ENCODE measurements around the gene DHDDS. TPM values are rescaled to one million over a fixed set of nuclear protein-coding genes. Genes with fewer than 3 reads are reported as not detected.
A peak's percentile ranks its signal among the peaks of the same experiment; 100 is the strongest.

Gene DHDDS
- total RNA-seq, 1 experiment from 2014 or later = 43.7 TPM

DNA sequence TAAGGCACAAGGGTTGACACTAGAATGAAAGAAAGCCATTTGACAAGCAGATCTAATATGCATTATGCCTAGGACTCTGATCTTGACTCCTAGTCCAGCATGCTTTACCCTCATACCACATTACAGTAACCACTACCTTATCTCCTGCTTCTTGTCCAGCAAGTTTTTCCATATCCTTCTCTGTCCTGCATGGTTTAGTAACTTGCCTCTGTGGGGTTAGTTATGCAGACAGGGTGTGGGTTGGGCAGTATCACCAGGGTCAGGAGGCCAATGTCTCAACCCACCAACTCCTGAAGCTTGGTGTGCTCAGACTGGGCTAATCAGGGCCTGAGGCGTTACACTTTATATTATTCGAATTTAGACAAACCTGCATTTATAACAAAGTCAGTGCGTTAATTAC, 18.8 kb downstream of the DHDDS start:
- no peak overlapping the region for H3K4me3 ChIP-seq
- no peak overlapping the region for H3K27ac ChIP-seq
- H3K27me3 ChIP-seq = no peaks in the 10 kb centered on the region
- DNase-seq = no peak
- no peaks in the 10 kb centered on the region for H3K9me3 ChIP-seq (replicated peaks)
- no peaks in the 10 kb centered on the region for H3K4me1 ChIP-seq
- H3K36me3 ChIP-seq = peaks cover 38% of the 10 kb centered on the region

DNA sequence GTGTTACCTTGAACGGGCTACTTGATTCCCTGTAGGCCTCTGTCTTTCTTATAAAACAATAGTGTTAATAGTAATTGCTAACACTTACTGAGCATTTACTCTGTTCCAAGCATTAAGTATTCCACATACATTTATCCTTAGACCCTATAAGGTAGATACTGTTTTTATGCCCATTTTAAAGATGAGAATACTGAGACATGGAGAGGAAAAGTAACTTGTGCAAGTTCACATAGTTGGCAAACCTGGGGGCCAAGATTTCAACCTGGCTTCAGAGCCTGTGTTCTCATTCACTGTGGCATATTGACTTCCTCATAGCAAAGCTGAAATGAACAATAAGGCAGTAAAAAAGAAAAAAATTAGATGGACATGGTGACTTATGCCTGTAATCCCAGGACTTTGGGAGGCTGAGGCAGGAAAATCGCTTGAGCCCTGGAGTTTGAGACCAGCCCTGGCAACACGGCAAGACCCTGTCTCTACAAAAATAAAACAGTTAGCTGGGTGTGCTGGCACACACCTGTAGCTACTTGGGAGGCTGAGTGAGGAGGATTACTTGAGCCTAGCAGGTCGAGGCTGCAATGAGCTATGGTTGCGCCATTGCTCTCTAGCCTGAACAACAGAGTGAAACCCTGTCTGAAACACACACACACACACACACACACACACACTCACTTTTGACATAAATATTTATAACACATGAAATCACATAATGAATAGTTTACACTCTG, 20.5 kb downstream of the DHDDS start:
- Histone ChIP-seq H3K36me3 (peaks cover 36% of the 10 kb centered on the region), H3K4me1 (no peaks in the 10 kb centered on the region), H3K27ac (no peak overlapping the region), H3K9me3 (replicated peaks) (no peaks in the 10 kb centered on the region), H3K4me3 (no peak overlapping the region), H3K27me3 (no peaks in the 10 kb centered on the region)
- DNase-seq = no peak

DNA sequence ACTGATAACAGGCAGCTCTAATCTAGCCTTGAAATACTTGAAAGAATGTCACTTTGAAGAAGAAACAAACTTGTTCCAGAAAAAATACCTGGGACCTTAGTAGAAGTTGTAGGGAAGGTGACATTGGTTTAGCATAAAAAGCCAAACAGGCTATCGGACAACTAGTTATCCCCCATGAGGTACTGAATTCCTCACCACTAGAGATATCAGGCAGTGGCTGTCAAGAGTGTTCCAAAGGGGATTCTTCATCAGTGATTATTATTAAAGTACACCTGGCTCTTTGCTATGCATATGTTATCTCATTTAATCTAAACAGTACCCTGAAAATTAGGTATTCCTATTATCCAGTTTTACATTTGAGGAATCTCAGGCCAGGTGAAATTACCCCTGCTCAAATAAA, 27.0 kb downstream of the DHDDS start:
- Histone ChIP-seq H3K4me1 (no peaks in the 10 kb centered on the region), H3K27ac (no peak overlapping the region), H3K9me3 (replicated peaks) (no peaks in the 10 kb centered on the region), H3K4me3 (no peak overlapping the region), H3K27me3 (no peaks in the 10 kb centered on the region), H3K36me3 (peaks cover 37% of the 10 kb centered on the region)
- DNase-seq = no peak

DNA sequence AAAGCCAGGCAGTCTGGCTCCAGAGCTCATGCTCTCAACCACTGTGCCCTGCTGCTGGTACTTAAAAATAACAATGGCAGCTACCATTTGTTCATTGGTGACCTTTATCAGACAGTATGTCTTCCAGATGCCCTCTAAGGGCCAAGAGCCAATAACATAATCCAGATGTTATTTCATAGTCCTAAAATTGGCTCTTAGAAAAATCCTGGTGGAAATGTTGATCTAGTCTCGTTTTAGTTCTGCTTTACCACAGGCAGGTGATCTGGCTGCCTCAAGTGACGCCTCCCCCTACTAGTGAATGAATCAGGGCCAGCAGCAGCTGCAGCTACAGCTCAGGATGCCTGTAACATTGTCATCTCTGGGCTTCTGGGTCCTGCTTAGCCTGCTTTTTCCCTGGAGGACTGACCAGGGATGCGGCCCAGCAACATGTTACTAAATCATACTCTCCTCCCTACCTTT, 27.5 kb downstream of the DHDDS start:
- H3K9me3 ChIP-seq (replicated peaks) = no peaks in the 10 kb centered on the region
- no peaks in the 10 kb centered on the region for H3K27me3 ChIP-seq
- DNase-seq = no peak
- no peak overlapping the region for H3K4me3 ChIP-seq
- H3K4me1 ChIP-seq = no peaks in the 10 kb centered on the region
- H3K36me3 ChIP-seq = peaks cover 40% of the 10 kb centered on the region
- no peak overlapping the region for H3K27ac ChIP-seq

GRCh38 chr1:26468911-26469310, 36.8 kb downstream of the DHDDS start:
- no peaks in the 10 kb centered on the region for H3K27me3 ChIP-seq
- peaks cover 42% of the 10 kb centered on the region for H3K36me3 ChIP-seq
- H3K9me3 ChIP-seq (replicated peaks) = no peaks in the 10 kb centered on the region
- DNase-seq = no peak
- H3K4me3 ChIP-seq = no peak overlapping the region
- no peak overlapping the region for H3K27ac ChIP-seq
- H3K4me1 ChIP-seq = peaks cover 11% of the 10 kb centered on the region

DNA sequence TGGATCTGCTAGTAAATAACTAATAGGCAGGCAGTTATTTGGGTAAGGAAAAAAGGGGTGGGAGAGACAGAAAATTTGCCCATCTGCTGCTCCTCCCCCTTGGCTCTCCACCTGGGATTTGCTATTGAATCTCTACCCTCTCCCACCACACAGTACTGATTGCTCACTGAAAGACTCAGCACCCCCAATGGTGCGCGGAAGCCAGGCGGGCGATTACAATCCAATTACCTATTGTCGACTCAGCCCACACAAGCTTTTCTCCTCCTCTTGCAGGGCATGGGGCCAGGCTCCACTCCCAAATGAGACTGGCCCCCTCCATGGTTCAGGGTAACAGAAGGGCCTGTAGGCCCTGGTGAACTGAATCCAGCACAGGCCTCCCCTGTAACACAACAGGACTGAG, 37.4 kb downstream of the DHDDS start:
- H3K36me3 ChIP-seq = peaks cover 44% of the 10 kb centered on the region
- H3K27ac ChIP-seq = no peak overlapping the region
- no peaks in the 10 kb centered on the region for H3K27me3 ChIP-seq
- DNase-seq = no peak
- H3K4me1 ChIP-seq = peaks cover 18% of the 10 kb centered on the region
- H3K4me3 ChIP-seq = no peak overlapping the region
- no peaks in the 10 kb centered on the region for H3K9me3 ChIP-seq (replicated peaks)

- H3K4me1 ChIP-seq = peaks cover 21% of the 10 kb centered on the region
- DNase-seq = no peak
- no peaks in the 10 kb centered on the region for H3K9me3 ChIP-seq (replicated peaks)
- H3K4me3 ChIP-seq = peak overlapping the region; percentile 100
- H3K36me3 ChIP-seq = peaks cover 41% of the 10 kb centered on the region
- peak overlapping the region; percentile 100; the same call in 1 of the 2 replicates for H3K27ac ChIP-seq
- no peaks in the 10 kb centered on the region for H3K27me3 ChIP-seq
These were observed 38.9 kb downstream of the DHDDS start for GRCh38 chr1:26470878-26471497.

DNA sequence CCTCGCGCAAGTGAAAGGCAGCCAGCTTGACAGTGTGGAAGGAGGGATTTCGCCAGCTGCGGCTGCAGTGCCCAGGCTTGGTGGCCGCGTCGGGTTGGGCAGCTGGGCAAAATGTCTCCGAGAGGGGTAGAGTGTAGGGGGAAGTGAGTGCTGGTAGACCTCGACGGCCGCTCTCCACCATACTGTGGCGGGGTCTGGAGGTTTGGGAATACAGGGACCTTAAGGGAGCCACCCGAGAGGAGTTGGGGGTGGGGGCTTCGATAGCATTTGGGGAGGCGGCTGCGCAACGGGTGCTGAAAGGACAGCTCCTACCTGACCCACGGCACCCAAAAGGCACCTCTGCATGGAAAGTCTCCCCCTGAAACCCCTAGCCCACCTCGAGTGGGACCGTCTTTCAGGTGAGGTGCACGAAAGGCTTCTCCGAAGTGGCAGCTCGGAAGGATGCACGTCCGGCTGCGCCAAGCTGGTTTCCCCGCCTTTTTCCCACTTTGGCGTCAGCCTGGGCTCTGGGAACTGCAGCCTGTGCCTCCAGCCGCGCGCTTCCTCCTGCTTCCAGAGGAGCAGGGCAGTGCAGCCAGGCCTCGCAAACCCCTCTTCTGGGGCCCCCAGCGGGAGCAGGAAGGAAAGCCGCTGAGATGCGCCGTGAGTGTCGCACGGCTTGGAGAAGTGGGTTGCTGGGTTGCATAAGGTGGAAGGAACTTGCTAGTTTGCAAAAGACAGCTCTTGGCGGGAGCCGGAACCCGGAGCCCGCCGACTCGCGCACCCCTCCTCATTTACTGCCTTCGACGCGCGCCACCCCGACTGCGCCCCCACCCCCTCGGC, 39.6 kb downstream of the DHDDS start:
- Histone ChIP-seq H3K27ac (peak overlapping the region; percentile 100), H3K4me1 (peaks cover 21% of the 10 kb centered on the region), H3K36me3 (peaks cover 42% of the 10 kb centered on the region), H3K9me3 (replicated peaks) (no peaks in the 10 kb centered on the region), H3K4me3 (peak overlapping the region; percentile 100), H3K27me3 (no peaks in the 10 kb centered on the region)
- peak; percentile 79 to 87 for DNase-seq

GRCh38 chr1:26472320-26472900, 40.3 kb downstream of the DHDDS start, which contains the start of gene HMGN2:
Gene HMGN2 (plus strand): TSS chr1:26472440. CDS start chr1:26472613, 173 bp downstream.
- Histone ChIP-seq H3K9me3 (replicated peaks) (no peaks in the 10 kb centered on the region), H3K4me1 (peaks cover 21% of the 10 kb centered on the region), H3K27me3 (no peaks in the 10 kb centered on the region), H3K27ac (peak within 1 kb of the TSS; percentile 100), H3K36me3 (peaks cover 46% of the 10 kb centered on the region), H3K4me3 (peak within 1 kb of the TSS; percentile 100)
- peak; percentile 96 to 97 for DNase-seq

DNA sequence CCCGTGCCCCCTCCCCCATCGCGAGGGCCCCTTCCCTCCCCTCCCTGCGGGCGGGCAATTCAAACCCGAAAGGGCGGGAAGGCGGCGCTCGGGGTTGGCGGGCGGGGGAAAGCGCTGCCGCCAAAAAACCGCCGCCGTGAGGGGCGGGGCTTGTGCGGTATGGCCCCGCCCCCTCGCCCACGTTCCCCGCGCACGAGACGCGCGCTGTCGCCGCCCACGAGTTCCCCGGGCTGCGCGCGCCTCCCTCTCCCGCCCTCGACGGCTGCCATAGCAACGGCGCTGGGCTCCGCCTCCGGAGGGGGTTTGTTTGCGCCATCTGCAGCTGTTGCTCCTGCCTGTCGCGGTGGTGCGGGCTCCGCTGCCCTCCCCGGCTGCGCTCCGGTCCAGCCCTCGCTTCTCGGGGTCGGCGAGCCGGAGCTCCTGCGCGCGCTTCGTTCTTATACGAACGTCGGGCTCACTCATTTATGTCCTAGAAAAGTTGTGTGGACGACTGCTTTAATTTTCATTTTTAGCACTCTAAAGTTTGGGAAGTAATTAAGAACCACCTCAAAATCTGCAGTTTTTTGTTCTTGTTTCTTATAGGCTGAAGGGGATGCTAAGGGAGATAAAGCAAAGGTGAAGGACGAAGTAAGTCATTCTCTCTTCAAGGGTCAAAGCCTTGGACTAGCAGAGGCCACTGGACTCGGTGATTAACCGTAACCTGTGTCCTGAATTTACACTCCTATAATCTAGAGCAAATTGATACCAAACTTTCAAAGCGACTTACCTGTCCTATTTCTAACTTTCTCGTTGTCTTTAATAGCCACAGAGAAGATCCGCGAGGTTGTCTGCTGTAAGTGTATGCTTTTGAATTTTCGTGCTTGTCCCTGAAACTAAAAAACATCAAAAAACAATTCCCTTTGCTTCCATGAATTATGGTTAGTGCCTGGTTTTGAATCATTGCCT, 41.1 kb downstream of the DHDDS start:
- Histone ChIP-seq H3K4me1 (peaks cover 21% of the 10 kb centered on the region), H3K27ac (peak overlapping the region; percentile 100), H3K27me3 (no peaks in the 10 kb centered on the region), H3K4me3 (peak overlapping the region; percentile 100), H3K9me3 (replicated peaks) (no peaks in the 10 kb centered on the region), H3K36me3 (peaks cover 46% of the 10 kb centered on the region)
- DNase-seq = peak; percentile 97

DNA sequence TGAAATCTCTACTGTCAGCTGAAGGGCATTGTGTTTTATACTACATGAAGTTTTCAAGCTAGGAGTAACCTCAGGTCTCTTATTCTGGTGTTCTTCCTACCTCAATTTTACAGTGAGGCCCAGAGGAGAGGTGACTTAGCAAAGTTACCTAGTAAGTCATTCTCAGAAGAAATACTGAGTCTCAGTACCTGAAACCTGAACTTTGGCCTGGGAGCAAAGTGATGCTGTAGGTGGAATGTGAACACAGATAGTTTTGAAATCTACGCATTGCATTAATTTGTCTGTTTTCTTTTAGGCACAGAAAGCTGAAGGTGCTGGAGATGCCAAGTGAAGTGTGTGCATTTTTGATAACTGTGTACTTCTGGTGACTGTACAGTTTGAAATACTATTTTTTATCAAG, 42.7 kb downstream of the DHDDS start:
- no peak overlapping the region for H3K27ac ChIP-seq
- no peaks in the 10 kb centered on the region for H3K9me3 ChIP-seq (replicated peaks)
- peaks cover 53% of the 10 kb centered on the region for H3K36me3 ChIP-seq
- H3K4me1 ChIP-seq = peaks cover 21% of the 10 kb centered on the region
- DNase-seq = no peak
- no peaks in the 10 kb centered on the region for H3K27me3 ChIP-seq
- no peak overlapping the region; the same call in 1 of the 2 replicates for H3K4me3 ChIP-seq

- no peaks in the 10 kb centered on the region for H3K27me3 ChIP-seq
- DNase-seq = no peak
- H3K27ac ChIP-seq = no peak overlapping the region
- no peaks in the 10 kb centered on the region for H3K9me3 ChIP-seq (replicated peaks)
- no peak overlapping the region for H3K4me3 ChIP-seq
- peaks cover 16% of the 10 kb centered on the region for H3K4me1 ChIP-seq
- H3K36me3 ChIP-seq = peaks cover 53% of the 10 kb centered on the region
These were observed 43.9 kb downstream of the DHDDS start for GRCh38 chr1:26475989-26476388.

DNA sequence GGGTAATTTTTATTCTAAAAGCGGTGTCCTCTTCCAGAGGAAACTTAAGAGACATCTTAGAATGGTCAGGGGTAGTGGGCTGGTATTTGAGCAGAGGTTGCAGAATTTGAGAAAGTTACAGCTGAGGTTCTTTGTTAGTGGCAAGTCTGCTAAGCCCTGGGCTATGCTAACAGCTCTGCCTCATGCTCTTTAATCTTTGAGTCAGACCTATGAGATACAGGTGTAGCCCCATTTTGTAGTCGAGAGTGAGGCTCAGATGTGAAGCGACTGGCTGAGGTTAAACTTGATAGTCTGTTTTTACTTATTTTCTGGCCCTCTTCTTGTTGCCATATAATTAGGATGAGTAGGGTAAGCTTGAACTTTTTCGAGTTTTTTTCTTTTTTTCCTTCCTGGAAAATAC, 44.8 kb downstream of the DHDDS start:
- peak in 1 of 2 experiments; percentile 26 for DNase-seq
- Histone ChIP-seq H3K27me3 (no peaks in the 10 kb centered on the region), H3K4me1 (peaks cover 11% of the 10 kb centered on the region), H3K4me3 (no peak overlapping the region), H3K36me3 (peaks cover 53% of the 10 kb centered on the region), H3K27ac (no peak overlapping the region), H3K9me3 (replicated peaks) (no peaks in the 10 kb centered on the region)
